CD4-positive, alpha-beta memory T cell (primary cell): ENCODE results near the gene TNNC2. TPM values are rescaled to one million over a fixed set of nuclear protein-coding genes. Genes with fewer than 3 reads are reported as not detected.
"Not testable (repeated sequence)": the region's sequence is repeated elsewhere in the genome, so short reads cannot be mapped to it uniquely, and the experiment has no call there.

Experiments used
- CTCF ChIA-PET: fragments of 350-600 bp; sonication (Branson Sonifier 250); formaldehyde crosslinking; loops from one replicate; lab custom pipeline; 2021; ENCODE audit warnings: inconsistent platforms; ENCODE audit not compliant: partially characterized antibody; lab: Charles Lee
- POLR2A ChIA-PET: fragments of 350-600 bp; sonication (Branson Sonifier 250); formaldehyde crosslinking; loops from one replicate; lab custom pipeline; 2021; ENCODE audit not compliant: partially characterized antibody; lab: Charles Lee
- DNase-seq, 5 donors: peaks; one replicate each; pipeline versions ENCODE4 v3.0.0 to v3.0.0-alpha.2; 2020 to 2022; ENCODE audit warnings: mixed read lengths in 1 of 5
- H3K27ac ChIP-seq: one replicate; pipeline ENCODE4 v1.7.0; 2013; ENCODE audit warnings: low read depth, low read length
- H3K27me3 ChIP-seq: 2 replicates; pipeline ENCODE4 v1.7.0; 2013; ENCODE audit warnings: mild to moderate bottlenecking, low read length, moderate library complexity; ENCODE audit not compliant: insufficient read depth
- H3K36me3 ChIP-seq: 2 replicates; pipeline ENCODE4 v1.7.0; 2013; ENCODE audit warnings: mild to moderate bottlenecking, low read length, moderate library complexity; ENCODE audit not compliant: insufficient read depth
- H3K4me1 ChIP-seq: 2 replicates; pipeline ENCODE4 v1.7.0; 2013; ENCODE audit warnings: mild to moderate bottlenecking, low read length, moderate library complexity; ENCODE audit not compliant: insufficient read depth
- H3K4me3 ChIP-seq, 2 donors: one replicate each; pipeline ENCODE4 v1.7.0; 2013; ENCODE audit warnings: low read length in 2 of 2, mild to moderate bottlenecking in 1 of 2
- H3K9me3 ChIP-seq, 2 donors: one replicate each; pipeline ENCODE4 v1.7.0; 2013; ENCODE audit warnings: low read length in 2 of 2, control low read depth in 1 of 2; ENCODE audit not compliant: control insufficient read depth in 1 of 2
- H3K27ac Mint-ChIP-seq, 7 donors: one replicate each; pipeline ENCODE4 v1.8.0; 2020 to 2021; ENCODE audit warnings: mixed read lengths in 7 of 7, mild to moderate bottlenecking in 6 of 7, inconsistent platforms in 3 of 7, moderate library complexity in 3 of 7
- H3K27me3 Mint-ChIP-seq, 2 donors: one replicate each; pipeline ENCODE4 v1.8.0; 2020 to 2021; ENCODE audit warnings: mixed read lengths in 2 of 2
- H3K36me3 Mint-ChIP-seq, 2 donors: one replicate each; pipeline ENCODE4 v1.8.0; 2020 to 2021; ENCODE audit warnings: mixed read lengths in 2 of 2, inconsistent platforms in 1 of 2, mild to moderate bottlenecking in 1 of 2
- H3K4me1 Mint-ChIP-seq, 4 donors: one replicate each; pipeline ENCODE4 v1.8.0; 2020 to 2021; ENCODE audit warnings: mixed read lengths in 4 of 4, mild to moderate bottlenecking in 1 of 4
- H3K4me3 Mint-ChIP-seq, 8 donors: one replicate each; pipeline ENCODE4 v1.8.0; 2020 to 2021; ENCODE audit warnings: mixed read lengths in 8 of 8, mild to moderate bottlenecking in 7 of 8, moderate library complexity in 6 of 8, inconsistent platforms in 3 of 8
- H3K9me3 Mint-ChIP-seq, 8 donors: one replicate each; pipeline ENCODE4 v1.8.0; 2020 to 2021; ENCODE audit warnings: mixed read lengths in 8 of 8, mild to moderate bottlenecking in 5 of 8, inconsistent platforms in 3 of 8, moderate library complexity in 1 of 8
- intact Hi-C: fragments of 100-400 bp; cut with micrococcal nuclease; formaldehyde crosslinking; loops from one replicate; pipeline ENCODE4 v1.15.1; 2023
- polyA plus RNA-seq, 2 donors: library from polyadenylated mRNA; unstranded; fragments of 300-500 nt; fragmentation: Illumina TruSeq; gene quantifications; one replicate each; pipeline ENCODE4 v1.2.3, GENCODE V29; 2021
- total RNA-seq, 2 experiments: library from RNA; stranded (reverse); gene quantifications; one replicate each; pipeline ENCODE4 v1.2.3, GENCODE V29; 2021

Gene TNNC2
- total RNA-seq (not detected), polyA plus RNA-seq (under 1 TPM; 0.61 to 0.67 TPM)

- Histone ChIP-seq H3K36me3 (no peaks in the 10 kb centered on the region), H3K9me3 (no peaks in the 10 kb centered on the region), H3K4me3 (no peak within 1 kb of the TSS), H3K27me3 (no peaks in the 10 kb centered on the region), H3K27ac (no peak within 1 kb of the TSS), H3K4me1 (peaks cover 7% of the 10 kb centered on the region)
- ChIA-PET POLR2A (interaction anchor here (1.2 kb wide), 1 partner anchor 107 kb away, joined by 3 read pairs; no protein-coding TSS in a partner anchor), CTCF (interaction anchor here (1.0 kb wide), 1 partner anchor 143 kb away, joined by 3 read pairs; no protein-coding TSS in a partner anchor)
- H3K4me1 Mint-ChIP-seq = peaks cover 7 to 19% (median 15%) of the 10 kb centered on the region in 4 donors
- no peak for DNase-seq
- intact Hi-C loops = no loop called here
- peak within 1 kb of the TSS in 1 of 7 donors; percentile 18 for H3K27ac Mint-ChIP-seq
- H3K4me3 Mint-ChIP-seq = peak within 1 kb of the TSS in 1 of 8 donors; percentile 31
- no peaks in the 10 kb centered on the region for H3K9me3 Mint-ChIP-seq
- peaks cover 6 to 17% of the 10 kb centered on the region in 2 donors for H3K27me3 Mint-ChIP-seq
- H3K36me3 Mint-ChIP-seq = no peaks in the 10 kb centered on the region
These were observed at the start of gene TNNC2 for GRCh38 chr20:45827030-45827652. Gene TNNC2, minus strand, starts transcription at chr20:45827312. Its CDS starts 64 bp downstream, at chr20:45827248.

GRCh38 chr20:45874576-45874975 is 47.5 kb upstream of the TNNC2 start:
- intact Hi-C loops = no loop called here
- ChIA-PET POLR2A (interaction anchor here (0.8 to 1.3 kb wide), 2 partner anchors 17 to 54 kb away, joined by 3 read pairs; no protein-coding TSS in a partner anchor), CTCF (no interaction called here)
- Histone ChIP-seq H3K27me3 (no peaks in the 10 kb centered on the region), H3K4me3 (no peak overlapping the region), H3K4me1 (no peaks in the 10 kb centered on the region), H3K36me3 (no peaks in the 10 kb centered on the region), H3K9me3 (no peaks in the 10 kb centered on the region), H3K27ac (no peak overlapping the region)
- Mint-ChIP-seq H3K27ac (peak overlapping the region in 2 of 7 donors; percentile 25 to 39), H3K9me3 (no peaks in the 10 kb centered on the region), H3K36me3 (peaks cover 2 to 5% of the 10 kb centered on the region in 2 donors), H3K4me3 (no peak overlapping the region), H3K27me3 (no peaks in the 10 kb centered on the region), H3K4me1 (peaks cover 0 to 1% (median 0%) of the 10 kb centered on the region in 4 donors)
- no peak for DNase-seq

- H3K27ac Mint-ChIP-seq, H3K9me3 ChIP-seq, DNase-seq, intact Hi-C loops, H3K36me3 ChIP-seq, CTCF ChIA-PET, H3K9me3 Mint-ChIP-seq, H3K4me1 Mint-ChIP-seq, H3K4me1 ChIP-seq, H3K4me3 ChIP-seq, H3K27ac ChIP-seq, H3K27me3 Mint-ChIP-seq, H3K27me3 ChIP-seq, H3K36me3 Mint-ChIP-seq: not testable (repeated sequence)
- H3K4me3 Mint-ChIP-seq = peak overlapping the region in 1 of 8 donors; percentile 28
- POLR2A ChIA-PET = interaction anchor here (0.8 kb wide), 1 partner anchor 17 kb away, joined by 3 read pairs; the partner anchor contains the start of genes CTSA and NEURL2
These were observed 47.0 kb upstream of the TNNC2 start for GRCh38 chr20:45874104-45874481.

- H3K4me1 ChIP-seq = no peaks in the 10 kb centered on the region
- DNase-seq = no peak
- no peak overlapping the region for H3K4me3 ChIP-seq
- Mint-ChIP-seq H3K4me1 (peaks cover 0 to 1% (median 0%) of the 10 kb centered on the region in 4 donors), H3K9me3 (no peaks in the 10 kb centered on the region), H3K4me3 (peak overlapping the region in 1 of 8 donors; percentile 28), H3K27me3 (no peaks in the 10 kb centered on the region), H3K36me3 (peaks cover 2 to 5% of the 10 kb centered on the region in 2 donors), H3K27ac (no peak overlapping the region)
- no peak overlapping the region for H3K27ac ChIP-seq
- no peaks in the 10 kb centered on the region for H3K9me3 ChIP-seq
- no peaks in the 10 kb centered on the region for H3K36me3 ChIP-seq
- POLR2A ChIA-PET = interaction anchor here (0.8 kb wide), 1 partner anchor 18 kb away, joined by 3 read pairs; the partner anchor contains the start of genes CTSA and NEURL2
- CTCF ChIA-PET = no interaction called here
- intact Hi-C loops = no loop called here
- H3K27me3 ChIP-seq = no peaks in the 10 kb centered on the region
These were observed 46.4 kb upstream of the TNNC2 start for GRCh38 chr20:45873409-45874103.

- Histone ChIP-seq H3K4me1 (no peaks in the 10 kb centered on the region), H3K27me3 (no peaks in the 10 kb centered on the region), H3K4me3 (no peak overlapping the region), H3K9me3 (no peaks in the 10 kb centered on the region), H3K36me3 (no peaks in the 10 kb centered on the region), H3K27ac (no peak overlapping the region)
- Mint-ChIP-seq H3K9me3 (no peaks in the 10 kb centered on the region), H3K36me3 (peaks cover 2 to 5% of the 10 kb centered on the region in 2 donors), H3K27ac (no peak overlapping the region), H3K4me3 (no peak overlapping the region), H3K27me3 (no peaks in the 10 kb centered on the region), H3K4me1 (peaks cover 0 to 1% (median 0%) of the 10 kb centered on the region in 4 donors)
- ChIA-PET POLR2A (interaction anchor here (0.9 to 1.1 kb wide), 2 partner anchors 8 to 16 kb away, joined by 3 to 4 read pairs; partner anchors contain the start of genes ACOT8 and ZSWIM3), CTCF (interaction anchor here (1.0 kb wide), 1 partner anchor 98 kb away, joined by 4 read pairs; no protein-coding TSS in a partner anchor)
- no peak for DNase-seq
- intact Hi-C loops = no loop called here
These were observed 45.5 kb upstream of the TNNC2 start for GRCh38 chr20:45872626-45873025.

GRCh38 chr20:45867819-45868176 is 40.7 kb upstream of the TNNC2 start:
- ChIA-PET CTCF (no interaction called here), POLR2A (no interaction called here)
- H3K27ac Mint-ChIP-seq = no peak overlapping the region
- DNase-seq = no peak
- no peak overlapping the region for H3K27ac ChIP-seq
- H3K36me3 Mint-ChIP-seq = peaks cover 0 to 4% of the 10 kb centered on the region in 2 donors
- H3K27me3 ChIP-seq = no peaks in the 10 kb centered on the region
- H3K36me3 ChIP-seq = no peaks in the 10 kb centered on the region
- no peak overlapping the region for H3K4me3 Mint-ChIP-seq
- no peaks in the 10 kb centered on the region for H3K27me3 Mint-ChIP-seq
- no peak overlapping the region for H3K4me3 ChIP-seq
- H3K4me1 ChIP-seq = no peaks in the 10 kb centered on the region
- no peaks in the 10 kb centered on the region for H3K9me3 Mint-ChIP-seq
- intact Hi-C loops = no loop called here
- H3K9me3 ChIP-seq = no peaks in the 10 kb centered on the region
- H3K4me1 Mint-ChIP-seq = peaks cover 0 to 1% (median 0%) of the 10 kb centered on the region in 4 donors
